Measurements from ENCODE around the gene ACAD11.

DNA sequence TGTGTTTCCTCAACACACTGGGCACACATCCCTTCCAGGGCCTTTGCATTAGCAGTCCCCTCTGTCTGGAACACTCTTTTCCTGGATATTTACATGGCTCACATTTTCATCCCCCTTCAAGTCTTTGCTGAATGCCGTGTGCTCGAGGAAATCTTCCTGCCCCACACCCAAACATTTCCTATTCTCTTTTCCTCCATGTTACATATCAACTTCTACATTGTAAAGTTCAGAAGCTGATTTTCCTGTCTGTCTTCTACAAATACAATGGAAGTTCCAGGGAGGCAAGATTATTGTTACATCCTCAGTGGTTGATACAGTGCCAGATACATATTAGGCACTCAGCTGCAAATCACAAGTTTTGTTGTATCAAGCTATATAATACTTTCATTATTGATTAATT lies 4.1 kb downstream of the ACAD11 start:
- no peak for TF ChIP-seq EZH2 (IDR thresholded peaks at IDR 0.05; ENCODE audit: insufficient read depth, poor library complexity, severe bottlenecking)
- TF ChIP-seq EZH2phosphoT487 (IDR thresholded peaks at IDR 0.05; ENCODE audit: insufficient read depth, low read depth): no peak
